Cardiac fibroblast (primary cell): ENCODE results near the gene PREPL.
"Not testable (repeated sequence)": the region's sequence is repeated elsewhere in the genome, so short reads cannot be mapped to it uniquely, and the experiment has no call there.

ENCODE experiments used
- DNase-seq, 2 donors: peaks; one replicate each; pipeline versions ENCODE4 v3.0.0 to v3.0.0-alpha.2; 2010; ENCODE audit warnings: low read depth in 2 of 2
- H3K4me3 ChIP-seq, 2 donors: replicated peaks in 1 of 2; 1 replicate in 1 of 2; 2 replicates in 1 of 2; pipeline ENCODE4 v1.5.1; 2011; ENCODE audit warnings: low read depth in 2 of 2, low read length in 2 of 2, mild to moderate bottlenecking in 2 of 2, moderate library complexity in 1 of 2
- CTCF ChIP-seq: IDR thresholded peaks from one replicate; pipeline ENCODE4 v1.5.1; 2011; ENCODE audit warnings: low read depth, mild to moderate bottlenecking, low read length, inconsistent platforms

PREPL gene

GRCh38 chr2:44361330-44362206 is at the start of gene PREPL, which contains the start of gene CAMKMT:
Gene PREPL, minus strand, starts transcription at chr2:44361494. Its CDS starts 15,152 bp downstream, at chr2:44346342.
Gene CAMKMT, plus strand, starts transcription at chr2:44361947.
- DNase-seq = peak; percentile 99

GRCh38 chr2:44398243-44398897 is 37.1 kb upstream of the PREPL start:
- no peak for TF ChIP-seq CTCF
- no peak for DNase-seq
- no peak overlapping the region for H3K4me3 ChIP-seq

More at GRCh38 chr2:44361330-44362206, at the start of gene PREPL, which contains the start of gene CAMKMT:
- TF ChIP-seq CTCF = no peak
- peak within 1 kb of the TSS; percentile 90 to 95 for H3K4me3 ChIP-seq

GRCh38 chr2:44397447-44398175 is 36.3 kb upstream of the PREPL start:
- H3K4me3 ChIP-seq = no peak overlapping the region
- TF ChIP-seq CTCF = no peak
- no peak for DNase-seq

- peak; percentile 54 to 60 for DNase-seq
- peak; percentile 54 for TF ChIP-seq CTCF
- no peak overlapping the region for H3K4me3 ChIP-seq
These were observed 31.1 kb upstream of the PREPL start for GRCh38 chr2:44392338-44392943.

- peak; percentile 39 for TF ChIP-seq CTCF
- H3K4me3 ChIP-seq = no peak overlapping the region
- DNase-seq = peak; percentile 3 to 4
These were observed 28.6 kb upstream of the PREPL start for GRCh38 chr2:44389895-44390294.

- TF ChIP-seq CTCF = no peak
- DNase-seq = no peak
- no peak overlapping the region for H3K4me3 ChIP-seq
These were observed 27.6 kb upstream of the PREPL start for GRCh38 chr2:44388877-44389276.

GRCh38 chr2:44385226-44385625 is 23.9 kb upstream of the PREPL start:
- not testable (repeated sequence) for H3K4me3 ChIP-seq, DNase-seq
